Activated naive CD8-positive, alpha-beta T cell treated with anti-CD3 and anti-CD28 coated beads, Interleukin-2, amount 10 ng/mL, durations not matched to agents 7 days and 5 days (primary cell): Measurements from ENCODE around the gene TPX2. TPM values are rescaled to one million over a fixed set of nuclear protein-coding genes. Genes with fewer than 3 reads are reported as not detected.
"Not testable (repeated sequence)": the region's sequence is repeated elsewhere in the genome, so short reads cannot be mapped to it uniquely, and the experiment has no call there.

Source experiments
- ATAC-seq: fragments of 150-1000 bp; cut with Tn5 transposase; one replicate; pipeline ENCODE4 v1.10.0; 2021; ENCODE audit warnings: low read depth, moderate library complexity
- POLR2A ChIA-PET: fragments of 350-600 bp; sonication (Branson Sonifier 250); formaldehyde crosslinking; loops from one replicate; lab custom pipeline; 2021; ENCODE audit warnings: antibody characterized with exemption; lab: Charles Lee
- DNase-seq: peaks from one replicate; pipeline ENCODE4 v3.0.0; 2021
- H3K27ac Mint-ChIP-seq: one replicate; pipeline ENCODE4 v1.8.0; 2022; ENCODE audit warnings: mild to moderate bottlenecking, mixed read lengths
- H3K27me3 Mint-ChIP-seq: one replicate; pipeline ENCODE4 v1.8.0; 2022; ENCODE audit warnings: mild to moderate bottlenecking, moderate library complexity, mixed read lengths
- H3K36me3 Mint-ChIP-seq: one replicate; pipeline ENCODE4 v1.8.0; 2021; ENCODE audit warnings: mild to moderate bottlenecking, mixed read lengths
- H3K4me1 Mint-ChIP-seq: one replicate; pipeline ENCODE4 v1.8.0; 2021; ENCODE audit warnings: mixed read lengths
- H3K4me3 Mint-ChIP-seq: one replicate; pipeline ENCODE4 v1.8.0; 2022; ENCODE audit warnings: mild to moderate bottlenecking, moderate library complexity, mixed read lengths
- H3K9me3 Mint-ChIP-seq: one replicate; pipeline ENCODE4 v1.8.0; 2021; ENCODE audit warnings: mixed read lengths
- total RNA-seq, 2 experiments: library from RNA; stranded (reverse); gene quantifications; one replicate each; pipeline ENCODE4 v1.2.3, GENCODE V29; 2021

Gene TPX2
- total RNA-seq, 2 experiments from 2014 or later: 111 to 114 TPM

DNA sequence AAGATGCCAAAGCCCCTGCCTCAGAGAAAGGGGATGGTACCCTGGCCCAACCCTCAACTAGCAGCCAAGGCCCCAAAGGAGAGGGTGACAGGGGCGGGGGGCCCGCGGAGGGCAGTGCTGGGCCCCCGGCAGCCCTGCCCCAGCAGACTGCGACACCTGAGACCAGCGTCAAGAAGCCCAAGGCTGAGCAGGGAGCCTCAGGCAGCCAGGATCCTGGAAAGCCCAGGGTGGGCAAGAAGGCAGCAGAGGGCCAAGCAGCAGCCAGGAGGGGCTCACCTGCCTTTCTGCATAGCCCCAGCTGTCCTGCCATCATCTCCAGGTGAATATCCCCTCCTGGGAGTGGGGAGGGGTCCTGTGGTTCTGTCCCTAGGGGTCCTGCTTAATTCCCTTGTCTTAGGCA is 81.1 kb downstream of the TPX2 start:
- no peak overlapping the region for H3K4me3 Mint-ChIP-seq
- no peaks in the 10 kb centered on the region for H3K9me3 Mint-ChIP-seq
- no peaks in the 10 kb centered on the region for H3K36me3 Mint-ChIP-seq
- H3K27ac Mint-ChIP-seq: no peak overlapping the region
- peaks cover 11% of the 10 kb centered on the region for H3K4me1 Mint-ChIP-seq
- ATAC-seq: no peak
- no peak for DNase-seq
- POLR2A ChIA-PET: no interaction called here
- peaks cover 6% of the 10 kb centered on the region for H3K27me3 Mint-ChIP-seq

DNA sequence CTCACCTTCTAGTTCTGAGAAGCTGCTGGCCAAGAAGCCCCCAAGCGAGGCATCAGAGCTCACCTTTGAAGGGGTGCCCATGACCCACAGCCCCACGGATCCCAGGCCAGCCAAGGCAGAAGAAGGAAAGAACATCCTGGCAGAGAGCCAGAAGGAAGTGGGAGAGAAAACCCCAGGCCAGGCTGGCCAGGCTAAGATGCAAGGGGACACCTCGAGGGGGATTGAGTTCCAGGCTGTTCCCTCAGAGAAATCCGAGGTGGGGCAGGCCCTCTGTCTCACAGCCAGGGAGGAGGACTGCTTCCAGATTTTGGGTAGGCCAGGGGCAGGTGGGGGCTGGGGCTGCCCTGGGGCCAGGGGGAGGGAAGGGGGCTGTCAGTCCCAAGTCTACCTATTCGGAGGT is 82.3 kb downstream of the TPX2 start:
- no peak overlapping the region for H3K4me3 Mint-ChIP-seq
- H3K9me3 Mint-ChIP-seq: no peaks in the 10 kb centered on the region
- H3K36me3 Mint-ChIP-seq: no peaks in the 10 kb centered on the region
- H3K27me3 Mint-ChIP-seq: peaks cover 6% of the 10 kb centered on the region
- no peak for DNase-seq
- ATAC-seq: no peak
- POLR2A ChIA-PET: no interaction called here
- H3K27ac Mint-ChIP-seq: no peak overlapping the region
- peaks cover 11% of the 10 kb centered on the region for H3K4me1 Mint-ChIP-seq

DNA sequence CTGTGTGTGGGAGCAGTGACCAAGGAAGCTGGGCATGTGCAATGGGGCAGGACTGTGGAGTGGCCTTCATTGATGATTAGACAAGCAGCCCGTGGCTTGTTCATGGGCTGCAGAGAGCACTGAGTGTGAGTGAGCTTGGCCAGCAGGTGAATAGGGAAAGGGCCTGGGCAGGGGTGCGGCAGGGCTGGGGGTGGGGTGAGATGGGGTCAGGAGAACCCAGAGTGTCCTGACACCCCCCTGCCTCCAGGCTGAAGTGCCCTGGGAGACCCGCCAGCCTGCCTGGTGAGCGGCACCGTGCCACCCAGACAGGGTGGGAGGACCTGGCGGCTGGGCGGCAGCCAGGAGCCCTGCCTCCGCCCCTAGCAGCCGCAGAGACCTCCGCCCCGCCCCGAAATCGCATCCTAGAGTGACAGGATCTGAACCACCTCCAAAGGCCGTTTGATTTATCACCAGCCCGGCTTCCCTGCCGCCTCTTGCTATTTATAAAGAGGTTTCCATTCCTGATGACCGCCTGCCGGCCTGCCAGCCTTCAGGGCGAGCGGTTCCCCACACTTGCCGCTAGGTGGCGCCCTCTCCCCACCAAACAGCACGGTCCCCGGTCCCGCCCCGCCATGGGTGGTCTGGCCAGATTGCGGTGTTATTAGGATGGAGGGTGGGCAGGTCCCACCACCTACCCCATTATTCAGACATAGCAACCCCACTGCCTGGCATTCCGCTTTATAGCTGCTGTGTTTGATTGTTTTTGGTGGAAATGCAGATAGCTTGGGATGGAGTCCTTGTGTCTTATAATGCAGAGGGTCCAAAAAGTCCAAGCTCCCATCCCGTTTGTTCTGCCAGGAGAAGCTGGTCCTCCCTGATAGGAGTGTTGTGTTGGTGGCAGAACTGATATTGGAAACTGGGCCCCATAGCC is 83.6 kb downstream of the TPX2 start:
- no peaks in the 10 kb centered on the region for H3K9me3 Mint-ChIP-seq
- H3K27me3 Mint-ChIP-seq: peaks cover 6% of the 10 kb centered on the region
- H3K27ac Mint-ChIP-seq: no peak overlapping the region
- peaks cover 11% of the 10 kb centered on the region for H3K4me1 Mint-ChIP-seq
- H3K4me3 Mint-ChIP-seq: no peak overlapping the region
- H3K36me3 Mint-ChIP-seq: no peaks in the 10 kb centered on the region
- POLR2A ChIA-PET: interaction anchor here (1.1 kb wide), 1 partner anchor 129 kb away, joined by 3 read pairs; the partner anchor contains the start of gene PDRG1
- peak; percentile 86 for DNase-seq
- peak; percentile 74 for ATAC-seq

DNA sequence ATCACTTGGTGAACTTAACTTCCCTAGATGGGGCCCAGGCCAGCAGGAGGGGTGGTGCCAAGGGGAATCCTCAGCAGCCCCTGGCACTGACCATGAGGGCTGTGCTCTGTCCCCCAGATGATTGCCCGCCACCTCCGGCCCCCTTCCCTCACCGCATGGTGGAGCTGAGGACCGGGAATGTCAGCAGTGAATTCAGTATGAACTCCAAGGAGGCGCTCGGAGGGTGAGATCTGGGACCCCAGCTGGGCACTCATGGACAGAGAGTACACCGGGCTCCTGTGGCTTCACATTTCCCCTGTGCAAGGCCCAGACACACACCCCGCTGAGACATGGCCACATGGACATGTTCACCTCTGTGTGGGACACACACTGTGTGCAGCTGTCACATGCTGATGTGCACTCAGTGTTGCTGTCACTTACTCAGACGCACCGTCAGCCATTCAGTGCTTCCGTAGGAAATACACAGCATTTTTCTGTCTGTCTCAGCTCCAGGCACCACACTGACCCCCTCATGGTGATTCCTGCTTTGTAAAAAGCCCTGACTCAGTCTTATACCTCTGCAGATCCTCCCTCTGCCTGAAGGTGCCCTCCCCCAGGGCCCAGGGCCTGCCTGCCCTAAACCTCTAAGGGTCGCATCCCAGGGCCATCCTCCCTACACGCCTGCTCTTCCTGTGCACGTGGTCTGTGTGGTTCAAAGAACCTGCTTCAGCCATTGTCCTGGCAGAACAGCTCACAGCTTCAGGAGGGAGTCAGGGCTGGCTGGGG is 84.5 kb downstream of the TPX2 start:
- Mint-ChIP-seq H3K27ac (no peak overlapping the region), H3K4me3 (no peak overlapping the region), H3K4me1 (peaks cover 11% of the 10 kb centered on the region)

DNA sequence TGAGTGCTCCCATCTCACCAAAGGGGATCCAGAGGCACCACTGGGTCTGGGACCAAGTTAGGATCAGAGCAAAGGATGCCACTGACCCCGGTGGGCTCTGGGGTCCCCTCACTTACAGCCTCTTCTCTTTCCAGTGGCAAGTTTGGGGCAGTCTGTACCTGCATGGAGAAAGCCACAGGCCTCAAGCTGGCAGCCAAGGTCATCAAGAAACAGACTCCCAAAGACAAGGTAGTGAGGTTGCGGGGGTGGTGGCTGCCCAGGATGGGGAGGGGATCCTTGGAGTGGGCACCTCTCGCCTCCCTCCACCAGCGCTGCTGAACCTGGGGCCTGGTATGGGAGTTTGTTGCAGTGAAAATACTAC is 85.0 kb downstream of the TPX2 start:
- peaks cover 11% of the 10 kb centered on the region for H3K4me1 Mint-ChIP-seq
- H3K27ac Mint-ChIP-seq: no peak overlapping the region
- DNase-seq (no peak), ATAC-seq (no peak)
- H3K27me3 Mint-ChIP-seq: peaks cover 6% of the 10 kb centered on the region
- POLR2A ChIA-PET: no interaction called here
- no peaks in the 10 kb centered on the region for H3K36me3 Mint-ChIP-seq
- no peaks in the 10 kb centered on the region for H3K9me3 Mint-ChIP-seq
- H3K4me3 Mint-ChIP-seq: no peak overlapping the region

More for the DNA sequence above, 84.5 kb downstream of the TPX2 start:
- POLR2A ChIA-PET: interaction anchor here (1.1 kb wide), 1 partner anchor 128 kb away, joined by 3 read pairs; the partner anchor contains the start of gene PDRG1
- Mint-ChIP-seq H3K9me3 (no peaks in the 10 kb centered on the region), H3K27me3 (peaks cover 6% of the 10 kb centered on the region), H3K36me3 (no peaks in the 10 kb centered on the region)
- peak; percentile 12 for ATAC-seq
- DNase-seq: peak; percentile 19

DNA sequence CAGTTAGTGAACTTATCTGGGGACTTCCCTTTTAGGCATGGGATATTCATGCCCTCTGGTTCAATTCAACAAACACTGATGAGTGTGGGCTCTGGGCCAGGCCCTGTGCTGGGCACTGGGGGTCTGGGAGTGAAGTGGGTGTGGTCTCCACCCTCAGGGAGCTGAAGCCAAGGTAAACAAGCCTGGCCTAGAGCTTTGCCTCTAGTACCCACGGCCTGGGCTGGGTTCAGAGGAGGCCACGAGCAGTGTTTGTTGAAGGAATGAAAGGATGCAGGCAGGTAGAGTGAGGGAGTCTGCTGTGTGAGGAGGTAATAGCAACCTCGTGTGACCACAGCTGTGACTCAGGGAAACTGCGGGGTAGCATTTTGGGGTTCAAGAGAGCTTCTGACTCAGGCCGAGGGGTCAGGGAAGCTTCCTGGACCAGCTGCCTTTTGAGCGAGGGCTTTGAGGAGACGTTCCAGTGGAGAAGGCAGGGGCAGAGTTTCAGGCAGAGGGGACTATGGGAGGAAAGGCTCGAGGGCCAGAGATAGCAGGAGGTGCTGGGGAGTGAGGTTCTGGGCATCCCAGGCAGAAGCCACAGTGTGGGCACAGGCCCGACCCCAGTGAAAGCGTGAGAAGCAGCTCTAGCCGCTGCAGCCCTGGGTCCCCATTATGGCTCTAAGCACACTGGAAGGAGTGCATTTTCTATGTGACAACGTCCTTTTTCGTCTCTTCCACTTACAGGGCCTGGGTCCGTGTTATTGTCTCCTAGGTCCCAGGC is 85.6 kb downstream of the TPX2 start:
- peaks cover 11% of the 10 kb centered on the region for H3K4me1 Mint-ChIP-seq
- peaks cover 6% of the 10 kb centered on the region for H3K27me3 Mint-ChIP-seq
- H3K9me3 Mint-ChIP-seq: no peaks in the 10 kb centered on the region
- ATAC-seq: no peak
- H3K27ac Mint-ChIP-seq: no peak overlapping the region
- POLR2A ChIA-PET: no interaction called here
- no peaks in the 10 kb centered on the region for H3K36me3 Mint-ChIP-seq
- DNase-seq: no peak
- H3K4me3 Mint-ChIP-seq: no peak overlapping the region

DNA sequence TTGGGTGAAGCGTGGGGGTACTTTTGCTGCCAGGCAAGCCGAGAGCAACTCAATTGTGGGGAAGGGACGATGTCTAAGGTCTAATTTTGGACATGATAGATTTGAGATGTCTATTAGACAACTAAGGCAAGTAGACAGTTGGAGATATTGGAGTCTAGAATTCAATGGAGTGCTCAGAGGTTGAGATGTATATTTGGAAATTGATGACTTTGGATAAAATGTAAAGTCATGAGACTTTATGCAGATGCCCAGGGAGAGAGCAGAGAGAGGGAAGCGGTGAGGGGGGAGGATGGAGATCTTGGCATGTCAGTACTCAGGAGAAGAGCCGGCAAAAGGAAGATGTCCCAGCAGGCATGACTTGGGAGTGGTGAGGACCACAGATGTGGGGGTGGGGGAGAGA is 87.0 kb downstream of the TPX2 start:
- Mint-ChIP-seq H3K27ac (no peak overlapping the region), H3K4me1 (peaks cover 11% of the 10 kb centered on the region), H3K4me3 (no peak overlapping the region), H3K27me3 (peaks cover 6% of the 10 kb centered on the region), H3K9me3 (no peaks in the 10 kb centered on the region), H3K36me3 (no peaks in the 10 kb centered on the region)
- ATAC-seq (no peak), DNase-seq (no peak)
- POLR2A ChIA-PET: no interaction called here

DNA sequence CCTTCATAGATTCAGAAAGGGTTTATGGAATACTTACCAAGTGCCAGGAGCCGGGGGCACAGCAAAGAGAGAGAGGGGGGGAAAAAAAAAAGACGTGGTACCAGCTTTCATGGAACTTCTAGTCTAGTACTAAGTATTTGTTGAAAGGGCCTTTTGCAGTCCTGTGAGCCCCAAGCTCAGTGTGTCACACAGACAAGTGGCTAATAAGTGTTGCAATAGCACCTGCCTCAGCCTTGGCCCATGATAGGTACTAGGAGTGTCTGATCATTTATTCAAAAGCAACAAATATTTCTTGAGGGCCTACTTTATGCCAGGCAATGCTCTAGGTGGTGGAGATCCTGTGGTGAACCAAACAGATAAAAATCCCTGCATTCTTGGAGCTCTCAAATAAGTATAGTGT is 88.0 kb downstream of the TPX2 start:
- POLR2A ChIA-PET: interaction anchor here (1.0 kb wide), 1 partner anchor 9 kb away, joined by 3 read pairs; no protein-coding TSS in a partner anchor
- H3K36me3 Mint-ChIP-seq: no peaks in the 10 kb centered on the region
- ATAC-seq: no peak

DNA sequence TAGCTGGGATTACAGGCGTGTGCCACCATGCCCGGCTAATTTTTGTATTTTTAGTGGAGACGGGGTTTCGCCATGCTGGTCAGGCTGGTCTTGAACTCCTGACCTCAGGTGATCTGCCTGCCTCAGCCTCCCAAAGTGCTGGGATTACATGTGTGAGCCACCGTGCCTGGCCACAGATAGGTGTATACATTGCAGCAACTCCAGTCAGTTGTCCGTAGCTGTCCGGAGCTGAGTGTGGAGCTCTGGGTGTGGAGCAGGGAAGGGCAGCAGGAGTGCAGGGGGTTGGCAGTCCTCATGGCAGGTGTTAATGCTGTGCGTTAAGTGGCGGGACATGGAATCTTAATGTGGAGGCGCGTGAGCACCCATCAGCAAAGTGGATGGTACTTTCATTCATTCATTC is 88.9 kb downstream of the TPX2 start:
- H3K36me3 Mint-ChIP-seq, H3K4me3 Mint-ChIP-seq, DNase-seq, H3K27ac Mint-ChIP-seq, H3K27me3 Mint-ChIP-seq, H3K9me3 Mint-ChIP-seq, ATAC-seq, H3K4me1 Mint-ChIP-seq, POLR2A ChIA-PET: not testable (repeated sequence)

More for the DNA sequence above, 88.0 kb downstream of the TPX2 start:
- Mint-ChIP-seq H3K4me1 (peaks cover 11% of the 10 kb centered on the region), H3K9me3 (no peaks in the 10 kb centered on the region), H3K4me3 (no peak overlapping the region), H3K27me3 (peaks cover 3% of the 10 kb centered on the region), H3K27ac (no peak overlapping the region)
- DNase-seq: no peak

DNA sequence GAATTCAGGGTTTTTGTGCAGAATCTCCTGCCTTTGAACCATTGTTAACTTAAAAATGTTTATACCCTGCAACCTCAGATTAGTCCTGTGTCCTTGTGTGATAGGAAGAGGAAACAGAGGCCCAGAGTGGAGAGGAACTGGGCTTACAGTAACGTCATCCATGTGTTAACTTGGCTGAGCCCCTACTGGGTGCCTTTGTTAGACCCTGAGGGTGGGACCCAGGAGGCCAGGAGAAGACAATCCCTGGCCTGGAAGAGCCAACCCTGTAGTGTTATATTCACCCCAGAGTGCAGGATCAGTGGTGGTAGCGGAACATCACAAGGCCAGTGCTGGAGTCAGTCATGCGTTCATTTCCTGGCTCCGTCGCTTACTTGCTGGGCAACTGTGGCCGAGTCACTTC is 90.6 kb downstream of the TPX2 start:
- H3K27ac Mint-ChIP-seq: no peak overlapping the region
- H3K4me3 Mint-ChIP-seq: no peak overlapping the region
- no peak for DNase-seq
- H3K36me3 Mint-ChIP-seq: no peaks in the 10 kb centered on the region
- no peaks in the 10 kb centered on the region for H3K9me3 Mint-ChIP-seq
- no peaks in the 10 kb centered on the region for H3K4me1 Mint-ChIP-seq
- no peaks in the 10 kb centered on the region for H3K27me3 Mint-ChIP-seq
- POLR2A ChIA-PET: no interaction called here
- ATAC-seq: no peak

DNA sequence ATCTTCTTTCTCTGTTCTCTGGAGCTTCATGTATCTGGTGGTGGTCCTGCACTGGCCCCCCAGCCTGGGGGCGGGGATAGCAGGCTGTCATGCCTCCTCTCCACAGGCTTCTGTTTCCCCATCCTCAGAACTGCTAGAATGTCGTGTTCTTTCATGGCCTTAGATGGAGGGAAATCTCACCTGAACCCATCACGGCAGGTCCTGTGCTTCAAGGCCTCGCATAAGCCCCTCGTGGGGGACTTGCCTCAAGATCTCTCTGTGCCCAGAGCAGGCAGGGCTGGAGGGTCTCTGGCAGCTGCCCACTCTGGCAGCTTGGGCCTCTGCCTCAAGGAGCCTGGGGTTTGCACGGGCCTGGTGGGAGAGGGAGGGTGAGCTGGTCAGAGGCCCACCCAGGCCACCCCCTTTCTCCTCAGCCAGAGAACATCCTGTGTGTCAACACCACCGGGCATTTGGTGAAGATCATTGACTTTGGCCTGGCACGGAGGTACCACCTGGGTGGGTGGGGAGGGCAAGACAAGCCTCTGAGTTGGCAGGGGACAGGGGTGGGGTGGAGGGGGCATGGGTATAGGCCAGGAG is 91.4 kb downstream of the TPX2 start:
- H3K27me3 Mint-ChIP-seq: peaks cover 2% of the 10 kb centered on the region
- H3K36me3 Mint-ChIP-seq: no peaks in the 10 kb centered on the region
- H3K9me3 Mint-ChIP-seq: no peaks in the 10 kb centered on the region
- ATAC-seq: no peak
- peaks cover 5% of the 10 kb centered on the region for H3K4me1 Mint-ChIP-seq
- no peak overlapping the region for H3K4me3 Mint-ChIP-seq
- POLR2A ChIA-PET: no interaction called here
- no peak overlapping the region for H3K27ac Mint-ChIP-seq
- no peak for DNase-seq

DNA sequence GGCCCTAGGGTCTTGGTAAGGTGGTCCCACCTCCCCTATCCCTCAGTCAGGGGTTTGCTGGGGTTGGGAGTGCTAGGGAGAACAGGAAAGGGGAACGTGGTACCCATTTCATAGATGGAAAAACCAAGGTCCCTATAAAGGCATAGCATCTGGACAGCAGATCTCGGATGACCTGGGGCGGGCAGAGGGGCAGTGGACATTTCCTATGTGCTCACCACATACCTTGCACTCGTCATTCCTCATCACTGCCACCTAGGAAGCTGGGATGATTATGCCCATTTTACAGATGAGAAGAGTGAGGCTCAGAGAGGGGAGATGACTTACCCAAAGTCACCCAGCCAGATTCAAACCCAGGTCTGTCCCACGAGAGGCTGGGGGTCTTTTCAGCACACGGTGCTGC is 92.1 kb downstream of the TPX2 start:
- H3K4me1 Mint-ChIP-seq: peaks cover 10% of the 10 kb centered on the region
- no peaks in the 10 kb centered on the region for H3K36me3 Mint-ChIP-seq
- no peak for DNase-seq
- H3K27me3 Mint-ChIP-seq: peaks cover 2% of the 10 kb centered on the region
- ATAC-seq: no peak
- no peaks in the 10 kb centered on the region for H3K9me3 Mint-ChIP-seq
- no peak overlapping the region for H3K27ac Mint-ChIP-seq
- POLR2A ChIA-PET: no interaction called here
- H3K4me3 Mint-ChIP-seq: no peak overlapping the region

DNA sequence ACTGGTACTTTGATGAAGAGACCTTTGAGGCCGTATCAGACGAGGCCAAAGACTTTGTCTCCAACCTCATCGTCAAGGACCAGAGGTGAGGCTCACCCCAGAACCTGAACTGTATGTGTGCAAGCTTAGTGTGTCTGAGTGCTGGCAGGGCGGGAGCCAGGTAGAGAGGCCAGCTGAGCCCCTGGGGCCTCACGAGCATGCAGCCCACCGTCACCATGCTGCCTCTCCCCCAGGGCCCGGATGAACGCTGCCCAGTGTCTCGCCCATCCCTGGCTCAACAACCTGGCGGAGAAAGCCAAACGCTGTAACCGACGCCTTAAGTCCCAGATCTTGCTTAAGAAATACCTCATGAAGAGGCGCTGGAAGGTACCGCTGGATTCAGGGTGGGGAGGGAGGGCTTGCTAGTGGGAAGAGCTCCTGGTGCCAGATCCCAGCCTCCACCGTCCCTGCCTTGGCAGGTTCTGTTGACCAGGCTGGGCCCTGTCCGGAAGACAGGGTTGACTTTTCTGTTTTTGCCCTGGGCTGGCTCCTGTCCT is 92.7 kb downstream of the TPX2 start:
- POLR2A ChIA-PET: no interaction called here
- ATAC-seq (no peak), DNase-seq (no peak)
- no peaks in the 10 kb centered on the region for H3K9me3 Mint-ChIP-seq
- H3K4me1 Mint-ChIP-seq: peaks cover 15% of the 10 kb centered on the region
- H3K27me3 Mint-ChIP-seq: peaks cover 2% of the 10 kb centered on the region
- no peak overlapping the region for H3K4me3 Mint-ChIP-seq
- H3K36me3 Mint-ChIP-seq: no peaks in the 10 kb centered on the region
- H3K27ac Mint-ChIP-seq: no peak overlapping the region
